GM23248 (cell line): ENCODE data around the gene PANK1. TPM values are rescaled to one million over a fixed set of nuclear protein-coding genes. Genes with fewer than 3 reads are reported as not detected.
A peak's percentile ranks its signal among the peaks of the same experiment; 100 is the strongest.

Source experiments
- DNase-seq: peaks from one replicate; pipeline ENCODE4 v3.0.0-alpha.2; 2015
- H2AFZ ChIP-seq: fragments of 200-600 bp; sonication (generic); 2 replicates; pipeline ENCODE4 v1.6.1; 2016; ENCODE audit warnings: antibody characterized with exemption
- H3F3A ChIP-seq: fragments of 200-600 bp; sonication (generic); 2 replicates; pipeline ENCODE4 v1.6.1; 2016; ENCODE audit warnings: mild to moderate bottlenecking, antibody characterized with exemption, mixed run types; ENCODE audit not compliant: insufficient read depth
- H3K27ac ChIP-seq: fragments of 200-600 bp; sonication (generic); 2 replicates; pipeline ENCODE4 v1.5.1; 2016; ENCODE audit warnings: mild to moderate bottlenecking
- H3K27me3 ChIP-seq: fragments of 200-600 bp; sonication (generic); replicated peaks from 2 replicates; pipeline ENCODE4 v1.6.1; 2016; ENCODE audit warnings: mild to moderate bottlenecking; ENCODE audit not compliant: insufficient read depth
- H3K36me3 ChIP-seq: fragments of 200-600 bp; sonication (generic); 2 replicates; pipeline ENCODE4 v1.6.1; 2016; ENCODE audit warnings: low read depth, mild to moderate bottlenecking
- H3K4me1 ChIP-seq: fragments of 200-600 bp; sonication (generic); 2 replicates; pipeline ENCODE4 v1.6.1; 2016; ENCODE audit warnings: mild to moderate bottlenecking; ENCODE audit not compliant: insufficient read depth
- H3K4me2 ChIP-seq: fragments of 200-600 bp; sonication (generic); one replicate; pipeline ENCODE4 v1.6.1; 2016; ENCODE audit warnings: mild to moderate bottlenecking; ENCODE audit not compliant: unreplicated experiment
- H3K4me3 ChIP-seq: fragments of 200-600 bp; sonication (generic); 2 replicates; pipeline ENCODE4 v1.5.1; 2016; ENCODE audit warnings: mild to moderate bottlenecking
- H3K79me2 ChIP-seq: fragments of 200-600 bp; sonication (generic); 2 replicates; pipeline ENCODE4 v1.6.1; 2016; ENCODE audit warnings: mild to moderate bottlenecking; ENCODE audit not compliant: insufficient read depth
- H3K9ac ChIP-seq: fragments of 200-600 bp; sonication (generic); 2 replicates; pipeline ENCODE4 v1.6.1; 2016; ENCODE audit warnings: mild to moderate bottlenecking
- H3K9me2 ChIP-seq: fragments of 200-600 bp; sonication (generic); 2 replicates; pipeline ENCODE4 v1.6.1; 2016; ENCODE audit warnings: mixed run types, mild to moderate bottlenecking, moderate library complexity; ENCODE audit not compliant: insufficient read depth
- H3K9me3 ChIP-seq: fragments of 200-600 bp; sonication (generic); one replicate; pipeline ENCODE4 v1.6.1; 2017; ENCODE audit warnings: low read depth
- H4K20me1 ChIP-seq: fragments of 200-600 bp; sonication (generic); 2 replicates; pipeline ENCODE4 v1.6.0; 2016; ENCODE audit not compliant: insufficient read depth
- EZH2 ChIP-seq: fragments of 200-600 bp; sonication (generic); IDR thresholded peaks from 2 replicates; pipeline ENCODE4 v1.6.1; 2018; ENCODE audit warnings: antibody characterized with exemption, mild to moderate bottlenecking; ENCODE audit not compliant: insufficient read depth, poor library complexity, severe bottlenecking
- EZH2phosphoT487 ChIP-seq: fragments of 200-600 bp; sonication (generic); IDR thresholded peaks from 2 replicates; pipeline ENCODE4 v1.6.1; 2018; ENCODE audit warnings: antibody characterized with exemption, moderate library complexity, mild to moderate bottlenecking, low read depth; ENCODE audit not compliant: insufficient read depth
- WGBS, 2 experiments: methylation state at CpG; one replicate each; pipeline ENCODE4 v1.1.6; 2015 to 2017; ENCODE audit warnings: low lambda C conversion rate in 2 of 2, low coverage in 1 of 2; ENCODE audit errors: missing lambda C conversion rate in 2 of 2; 5-methylcytosine and 5-hydroxymethylcytosine counted together
- in situ Hi-C: fragments of 300-500 bp; cut with MboI; formaldehyde crosslinking; loops from 2 replicates; pipeline ENCODE4 v1.15.0; 2020
- polyA plus RNA-seq: library from polyadenylated mRNA; unstranded; fragments of >200 nt; fragmentation: Nextera tagmentation; extraction: Ambion mirVana; gene quantifications from 2 replicates; pipeline ENCODE4 v1.2.1, GENCODE V29; 2016
- total RNA-seq: library from RNA; depleted of rRNA; stranded (reverse); fragments of >200 nt; shearing (Covaris generic); gene quantifications from 2 replicates; pipeline ENCODE4 v1.2.3, GENCODE V29; 2014

The PANK1 gene
- total and polyA plus RNA-seq, 2 experiments from 2014 or later = 3.3 to 3.6 TPM

DNA sequence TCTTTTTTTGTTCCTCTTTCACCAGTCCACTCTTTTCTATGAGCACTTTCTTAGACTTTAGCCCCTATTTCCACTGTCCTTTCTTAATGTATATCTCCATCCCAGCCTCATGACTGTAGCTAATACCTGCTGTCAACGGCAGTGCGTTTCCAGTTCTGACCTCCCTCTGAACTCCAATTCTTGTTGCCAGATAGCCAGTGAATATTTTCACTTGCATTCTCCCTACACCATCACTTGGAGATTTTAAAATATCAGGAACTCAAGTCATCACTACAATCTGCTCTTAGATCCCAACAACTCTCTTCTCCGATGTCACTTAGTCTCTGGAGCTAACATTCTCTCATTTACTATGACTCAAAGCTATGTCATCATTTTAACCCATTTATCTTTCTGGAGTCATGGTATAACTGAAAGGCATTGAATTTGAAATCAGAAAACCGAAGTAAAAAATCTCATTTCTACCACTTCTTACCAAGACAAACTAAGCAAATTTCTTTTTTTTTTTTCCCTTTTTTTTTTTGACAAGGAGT, 104.6 kb downstream of the PANK1 start:
- Histone ChIP-seq H3K4me1 (peaks cover 6% of the 10 kb centered on the region; the same call in 1 of the 2 replicates), H3K9ac (no peak overlapping the region), H2AFZ (no peak overlapping the region), H3K36me3 (no peaks in the 10 kb centered on the region), H3K4me2 (no peak overlapping the region), H3K4me3 (no peak overlapping the region), H3K27ac (no peak overlapping the region), H3F3A (no peaks in the 10 kb centered on the region), H4K20me1 (no peaks in the 10 kb centered on the region), H3K9me2 (no peaks in the 10 kb centered on the region), H3K79me2 (no peaks in the 10 kb centered on the region), H3K27me3 (peaks cover 38% of the 10 kb centered on the region), H3K9me3 (no peaks in the 10 kb centered on the region)
- in situ Hi-C loops = no loop called here
- DNase-seq = peak; percentile 62
- WGBS, 2 experiments = 56 to 59% methylated on average over 4 of the region's 4 CpGs
- TF ChIP-seq EZH2phosphoT487 (no peak), EZH2 (no peak)

DNA sequence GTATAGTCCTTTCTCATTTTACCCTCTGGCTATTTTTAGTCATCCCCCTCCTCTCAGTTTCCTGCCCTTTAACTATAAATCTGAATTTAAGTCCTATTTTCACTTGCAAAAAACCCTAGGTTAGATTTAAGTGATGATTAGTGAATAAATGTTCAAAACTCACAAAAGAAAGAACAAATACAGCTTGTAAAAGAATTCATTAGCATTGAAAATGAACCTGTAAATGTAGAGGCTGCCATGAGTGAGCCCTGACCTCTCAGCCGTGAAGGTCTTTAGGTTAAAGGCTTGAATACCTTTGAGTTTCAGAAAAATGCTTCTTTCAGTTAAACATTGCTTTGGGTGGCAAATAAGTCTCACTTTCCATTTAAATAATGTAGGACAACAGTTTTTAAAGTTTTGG, 107.7 kb downstream of the PANK1 start:
- no peaks in the 10 kb centered on the region for H3F3A ChIP-seq
- in situ Hi-C loops = no loop called here
- no peaks in the 10 kb centered on the region for H3K79me2 ChIP-seq
- 98 to 100% methylated on average over 1 of the region's 1 CpG for WGBS, 2 experiments
- H3K27ac ChIP-seq = no peak overlapping the region
- no peaks in the 10 kb centered on the region for H3K9me2 ChIP-seq
- H4K20me1 ChIP-seq = no peaks in the 10 kb centered on the region
- TF ChIP-seq EZH2phosphoT487 (no peak), EZH2 (no peak)
- DNase-seq = no peak
- no peak overlapping the region for H3K4me3 ChIP-seq
- peaks cover 6% of the 10 kb centered on the region; the same call in 1 of the 2 replicates for H3K4me1 ChIP-seq
- no peaks in the 10 kb centered on the region for H3K36me3 ChIP-seq
- no peak overlapping the region for H3K4me2 ChIP-seq
- H3K9me3 ChIP-seq = no peaks in the 10 kb centered on the region
- no peak overlapping the region for H3K9ac ChIP-seq
- no peak overlapping the region for H2AFZ ChIP-seq
- H3K27me3 ChIP-seq = peaks cover 67% of the 10 kb centered on the region

DNA sequence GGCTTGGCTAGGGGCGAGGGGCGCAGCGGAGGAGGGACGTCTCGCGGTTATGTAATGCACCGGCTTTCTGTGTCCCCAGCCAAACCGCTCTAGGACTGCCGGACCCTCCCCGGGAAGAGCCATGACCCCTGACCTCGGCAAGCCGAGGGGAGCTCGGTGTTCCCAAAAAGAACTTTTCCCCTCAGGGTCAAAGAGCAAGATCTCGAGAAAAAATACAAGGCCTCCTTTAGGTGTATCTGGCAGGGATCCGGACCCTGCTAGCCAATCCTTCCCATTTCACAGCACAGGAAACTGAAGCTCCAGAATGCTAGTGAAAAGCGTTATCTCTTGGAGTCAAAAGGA, 109.1 kb downstream of the PANK1 start:
- H3K4me2 ChIP-seq = no peak overlapping the region
- H2AFZ ChIP-seq = no peak overlapping the region
- 51 to 67% methylated on average over 13 to 16 of the region's 16 CpGs for WGBS, 2 experiments

DNA sequence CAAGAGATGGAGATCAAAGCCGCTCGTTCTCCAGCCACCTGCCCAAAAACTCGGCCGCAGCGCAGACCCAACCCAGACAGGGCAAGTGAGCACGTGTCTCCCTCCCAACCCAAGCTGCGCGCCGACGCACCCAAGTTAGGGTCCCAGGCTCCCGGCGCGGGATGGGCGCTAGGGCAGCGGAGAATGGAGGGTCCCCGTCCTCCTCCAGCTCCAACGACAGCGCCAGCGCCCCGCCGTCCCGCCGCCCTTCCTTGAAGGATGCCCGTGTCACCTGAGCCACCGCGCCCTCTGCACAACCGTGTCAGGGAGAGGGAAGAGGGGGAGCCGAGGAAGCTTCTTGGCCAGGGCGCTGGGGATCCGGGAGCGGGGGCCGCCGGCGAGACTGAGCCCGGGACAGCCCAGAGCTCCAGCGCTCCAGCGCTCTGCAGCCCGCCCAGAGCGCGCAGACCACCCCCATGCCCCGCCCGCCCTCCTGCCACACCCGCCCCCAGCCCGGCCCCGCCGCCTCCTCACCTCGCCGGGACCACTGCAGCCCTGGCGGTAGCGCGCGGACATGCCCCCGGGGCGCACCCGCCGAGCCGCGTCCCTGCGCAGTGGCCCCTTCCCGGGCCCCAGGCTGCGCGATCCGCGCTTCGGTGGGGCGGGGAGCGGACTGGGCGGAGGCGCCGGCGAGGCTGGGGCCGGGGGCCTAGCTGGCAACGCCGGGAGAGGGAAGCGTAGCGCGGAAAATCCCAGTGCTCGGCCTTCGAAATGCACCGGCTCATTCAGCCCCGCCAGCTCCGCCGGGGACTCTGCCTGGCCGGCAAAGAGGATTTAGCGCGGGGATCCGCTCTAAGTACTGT, 109.7 kb downstream of the PANK1 start, which contains the start of gene SLC16A12:
TSS of gene SLC16A12 (minus strand) at position 424 of the 842 bp plus-strand sequence. CDS start 73,016 bp downstream, outside the sequence.
- H3K27me3 ChIP-seq = peaks cover 75% of the 10 kb centered on the region
- H3K9ac ChIP-seq = no peak within 1 kb of the TSS
- H3K79me2 ChIP-seq = no peaks in the 10 kb centered on the region
- H3K36me3 ChIP-seq = no peaks in the 10 kb centered on the region
- DNase-seq = no peak
- no peak within 1 kb of the TSS for H3K4me2 ChIP-seq
- H2AFZ ChIP-seq = no peak within 1 kb of the TSS
- peak; percentile 65 for TF ChIP-seq EZH2
- TF ChIP-seq EZH2phosphoT487 = 0 out of 2 replicates have a peak, but pooled peaks have one; percentile 47
- WGBS, 2 experiments = 14 to 18% methylated on average over 45 to 46 of the region's 87 CpGs
- H3K9me3 ChIP-seq = no peaks in the 10 kb centered on the region
- in situ Hi-C loops = no loop called here
- H3K27ac ChIP-seq = no peak within 1 kb of the TSS
- H3K9me2 ChIP-seq = no peaks in the 10 kb centered on the region
- H3K4me1 ChIP-seq = peaks cover 1% of the 10 kb centered on the region; the same call in 1 of the 2 replicates
- H3K4me3 ChIP-seq = peak within 1 kb of the TSS; percentile 30; the same call in 1 of the 2 replicates
- no peaks in the 10 kb centered on the region for H4K20me1 ChIP-seq
- H3F3A ChIP-seq = no peaks in the 10 kb centered on the region

More for the DNA sequence above, 109.1 kb downstream of the PANK1 start:
- Histone ChIP-seq H4K20me1 (no peaks in the 10 kb centered on the region), H3K4me3 (no peak overlapping the region), H3K4me1 (peaks cover 6% of the 10 kb centered on the region; the same call in 1 of the 2 replicates), H3K36me3 (no peaks in the 10 kb centered on the region), H3K9me3 (no peaks in the 10 kb centered on the region), H3K9me2 (no peaks in the 10 kb centered on the region), H3K27ac (no peak overlapping the region), H3K9ac (no peak overlapping the region), H3K27me3 (peaks cover 75% of the 10 kb centered on the region), H3F3A (no peaks in the 10 kb centered on the region), H3K79me2 (no peaks in the 10 kb centered on the region)
- 0 out of 2 replicates have a peak, but pooled peaks have one; percentile 41 for TF ChIP-seq EZH2phosphoT487
- TF ChIP-seq EZH2 = no peak
- DNase-seq = no peak
- in situ Hi-C loops = no loop called here
